Measurements from ENCODE around the gene CCNG2. TPM values are rescaled to one million over a fixed set of nuclear protein-coding genes. Genes with fewer than 3 reads are reported as not detected.

CCNG2 gene
- total RNA-seq, 1 experiment from 2014 or later, result 10.6 TPM

GRCh38 chr4:77159806-77160205 is 2.8 kb downstream of the CCNG2 start:
- H3K27ac Mint-ChIP-seq, result no peak overlapping the region
- H3K79me1 ChIP-seq (ENCODE audit: insufficient read depth, low read depth, low read length, poor library complexity, severe bottlenecking), result no peaks in the 10 kb centered on the region
- H3K4me2 ChIP-seq (ENCODE audit: insufficient read depth, insufficient read length, low read length), result no peak overlapping the region
- no CpG with 5 or more reads among the region's 3 CpGs for WGBS (ENCODE audit: extremely low coverage, insufficient read length, low lambda C conversion rate)
- DNase-seq, result no peak
- no peak overlapping the region for H3T11ph ChIP-seq (ENCODE audit: low read length)
- no peak overlapping the region for H3K14ac ChIP-seq (ENCODE audit: insufficient read depth, low read length)
- H3K9me3 ChIP-seq (ENCODE audit: control insufficient read depth, low read depth, low read length), result no peaks in the 10 kb centered on the region
- H4K20me1 ChIP-seq (ENCODE audit: control insufficient read depth, insufficient read depth, insufficient read length), result no peaks in the 10 kb centered on the region
- H3K27me3 Mint-ChIP-seq (ENCODE audit: low read depth), result peaks cover 3% of the 10 kb centered on the region; the same call in 1 of the 2 replicates
- peaks cover 27 to 50% (median 46%) of the 10 kb centered on the region in 3 experiments; a peak in 6 of 7 replicates for H3K36me3 Mint-ChIP-seq (ENCODE audit: insufficient read depth in 1 of 3, low read depth in 3 of 3)
- no peak overlapping the region for H2BK5ac ChIP-seq (ENCODE audit: insufficient read length, low read length)
- no peak overlapping the region for H2BK120ac ChIP-seq (ENCODE audit: low read depth, low read length, poor library complexity, severe bottlenecking)
- no peak for TF ChIP-seq CTCF (conservative IDR thresholded peaks at IDR 0.05)
- no peaks in the 10 kb centered on the region; the same call in 1 of the 2 replicates for H3K79me2 ChIP-seq (ENCODE audit: insufficient read depth, low read length)
- H3K27me3 ChIP-seq (ENCODE audit: insufficient read depth, low read length), result no peaks in the 10 kb centered on the region
- peaks cover 0 to 2% of the 10 kb centered on the region in 2 experiments; a peak in 1 of 5 replicates for H3K9me3 Mint-ChIP-seq
- no peak overlapping the region for H2BK20ac ChIP-seq (ENCODE audit: low read depth, low read length, poor library complexity, severe bottlenecking)
- H3K4me1 Mint-ChIP-seq, result peaks cover 22 to 27% of the 10 kb centered on the region in 2 experiments
- H4K91ac ChIP-seq (ENCODE audit: insufficient read length, low read depth, low read length), result no peak overlapping the region
- no peak overlapping the region for H2BK12ac ChIP-seq (ENCODE audit: insufficient read length, low read depth, low read length)
- no peak overlapping the region for H3K9ac ChIP-seq (ENCODE audit: extremely low read depth, insufficient read length, low read length)
- peaks cover 2% of the 10 kb centered on the region for H3K23me2 ChIP-seq (ENCODE audit: insufficient read length, low read depth, low read length, poor library complexity, severe bottlenecking)
- no peak overlapping the region for H2AFZ ChIP-seq (ENCODE audit: low read length)
- H3K4me3 Mint-ChIP-seq, result peak overlapping the region in 1 of 2 experiments; percentile 58; a peak in 2 of 5 replicates
- H2BK15ac ChIP-seq (ENCODE audit: low read depth, low read length), result no peak overlapping the region
- H3K56ac ChIP-seq (ENCODE audit: insufficient read length, low read depth, low read length), result no peak overlapping the region
- H3K4ac ChIP-seq (ENCODE audit: low read depth, low read length), result no peak overlapping the region
- H4K5ac ChIP-seq (ENCODE audit: insufficient read length, low read depth, low read length), result no peak overlapping the region
- H3K18ac ChIP-seq (ENCODE audit: insufficient read length, low read depth, low read length), result no peak overlapping the region
- H3K23ac ChIP-seq (ENCODE audit: insufficient read length, low read depth, low read length), result no peak overlapping the region
- no peak overlapping the region for H2AK5ac ChIP-seq (ENCODE audit: insufficient read length, low read length)
- no peak overlapping the region for H4K8ac ChIP-seq (replicated peaks; ENCODE audit: insufficient read length, low read depth, low read length)
- H3K27ac ChIP-seq (ENCODE audit: insufficient read length, low read depth, low read length), result no peak overlapping the region
- peaks cover 2% of the 10 kb centered on the region; the same call in 1 of the 2 replicates for H3K4me1 ChIP-seq (ENCODE audit: insufficient read depth, low read length)

All from H9 (cell line).